Lower lobe of right lung (tissue), 2 donors: Measurements from ENCODE around the gene FILIP1. TPM values are rescaled to one million over a fixed set of nuclear protein-coding genes. Genes with fewer than 3 reads are reported as not detected.
A peak's percentile ranks its signal among the peaks of the same experiment; 100 is the strongest.

ENCODE experiments used
- ATAC-seq, 2 donors: fragments of 200-7000 bp; cut with Tn5 transposase; one replicate each; pipeline ENCODE4 v1.9.1; 2020 to 2022; ENCODE audit warnings: mild to moderate bottlenecking in 2 of 2, moderate library complexity in 2 of 2
- DNase-seq: peaks from one replicate; pipeline ENCODE4 v3.0.0-alpha.2; 2020
- H3K27ac ChIP-seq: fragments of 200-600 bp; one replicate; pipeline ENCODE4 v1.8.0; 2022
- H3K27me3 ChIP-seq: fragments of 200-600 bp; one replicate; pipeline ENCODE4 v1.8.0; 2022; ENCODE audit warnings: low read depth
- H3K36me3 ChIP-seq: fragments of 200-600 bp; one replicate; pipeline ENCODE4 v1.8.0; 2022; ENCODE audit warnings: mild to moderate bottlenecking
- H3K4me1 ChIP-seq: fragments of 200-600 bp; one replicate; pipeline ENCODE4 v1.8.0; 2022
- H3K4me3 ChIP-seq: fragments of 200-600 bp; one replicate; pipeline ENCODE4 v1.8.0; 2022; ENCODE audit warnings: mild to moderate bottlenecking
- H3K9me3 ChIP-seq: fragments of 200-600 bp; one replicate; pipeline ENCODE4 v1.8.0; 2022
- intact Hi-C: fragments of 100-400 bp; cut with DNase I; formaldehyde crosslinking; loops from one replicate; pipeline ENCODE4 v1.11.0; 2022
- total RNA-seq: library from RNA; stranded (reverse); fragmentation: NEBNext Ultra II Directional; extraction: Animal tissue kit (Norgen Biotek cat#: 25700); gene quantifications from one replicate; pipeline ENCODE4 v1.2.1, GENCODE V29; 2021
- TF ChIP-seq, protein P1 (sequence below): fragments of 200-600 bp; IDR thresholded peaks from one replicate; pipeline ENCODE4 v1.8.0; 2022; ENCODE audit warnings: antibody characterized with exemption, mild to moderate bottlenecking
- donor health status: DM: no; HTN: yes; CAD: no; lungs with severe emphysema.

The FILIP1 gene
- total RNA-seq, 1 donor from 2014 or later: 17.4 TPM

DNA sequence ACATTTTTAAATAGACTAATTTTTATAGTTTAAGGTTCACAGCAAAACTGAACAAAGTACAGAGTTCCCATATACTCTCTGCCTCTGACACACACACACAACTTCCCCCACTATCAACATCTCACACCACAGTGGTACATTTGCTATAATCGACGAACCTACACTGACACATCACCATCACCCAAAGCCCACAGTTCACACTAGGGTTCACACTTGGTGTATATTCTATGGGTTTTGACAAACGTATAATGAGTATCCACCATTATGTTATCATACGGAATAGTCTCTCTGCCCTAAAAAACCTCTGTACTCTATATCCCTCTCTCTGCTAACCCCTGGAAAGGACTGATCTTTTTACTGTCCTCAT lies 224.6 kb downstream of the FILIP1 start:
- Histone ChIP-seq H3K9me3 (no peaks in the 10 kb centered on the region), H3K36me3 (peaks cover 12% of the 10 kb centered on the region), H3K4me1 (peaks cover 51% of the 10 kb centered on the region), H3K27me3 (no peaks in the 10 kb centered on the region), H3K4me3 (no peak overlapping the region), H3K27ac (no peak overlapping the region)
- DNase-seq: no peak
- intact Hi-C loops: no loop called here
- ATAC-seq: no peak
- TF ChIP-seq, protein P1, sequence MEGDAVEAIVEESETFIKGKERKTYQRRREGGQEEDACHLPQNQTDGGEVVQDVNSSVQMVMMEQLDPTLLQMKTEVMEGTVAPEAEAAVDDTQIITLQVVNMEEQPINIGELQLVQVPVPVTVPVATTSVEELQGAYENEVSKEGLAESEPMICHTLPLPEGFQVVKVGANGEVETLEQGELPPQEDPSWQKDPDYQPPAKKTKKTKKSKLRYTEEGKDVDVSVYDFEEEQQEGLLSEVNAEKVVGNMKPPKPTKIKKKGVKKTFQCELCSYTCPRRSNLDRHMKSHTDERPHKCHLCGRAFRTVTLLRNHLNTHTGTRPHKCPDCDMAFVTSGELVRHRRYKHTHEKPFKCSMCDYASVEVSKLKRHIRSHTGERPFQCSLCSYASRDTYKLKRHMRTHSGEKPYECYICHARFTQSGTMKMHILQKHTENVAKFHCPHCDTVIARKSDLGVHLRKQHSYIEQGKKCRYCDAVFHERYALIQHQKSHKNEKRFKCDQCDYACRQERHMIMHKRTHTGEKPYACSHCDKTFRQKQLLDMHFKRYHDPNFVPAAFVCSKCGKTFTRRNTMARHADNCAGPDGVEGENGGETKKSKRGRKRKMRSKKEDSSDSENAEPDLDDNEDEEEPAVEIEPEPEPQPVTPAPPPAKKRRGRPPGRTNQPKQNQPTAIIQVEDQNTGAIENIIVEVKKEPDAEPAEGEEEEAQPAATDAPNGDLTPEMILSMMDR: no peak

DNA sequence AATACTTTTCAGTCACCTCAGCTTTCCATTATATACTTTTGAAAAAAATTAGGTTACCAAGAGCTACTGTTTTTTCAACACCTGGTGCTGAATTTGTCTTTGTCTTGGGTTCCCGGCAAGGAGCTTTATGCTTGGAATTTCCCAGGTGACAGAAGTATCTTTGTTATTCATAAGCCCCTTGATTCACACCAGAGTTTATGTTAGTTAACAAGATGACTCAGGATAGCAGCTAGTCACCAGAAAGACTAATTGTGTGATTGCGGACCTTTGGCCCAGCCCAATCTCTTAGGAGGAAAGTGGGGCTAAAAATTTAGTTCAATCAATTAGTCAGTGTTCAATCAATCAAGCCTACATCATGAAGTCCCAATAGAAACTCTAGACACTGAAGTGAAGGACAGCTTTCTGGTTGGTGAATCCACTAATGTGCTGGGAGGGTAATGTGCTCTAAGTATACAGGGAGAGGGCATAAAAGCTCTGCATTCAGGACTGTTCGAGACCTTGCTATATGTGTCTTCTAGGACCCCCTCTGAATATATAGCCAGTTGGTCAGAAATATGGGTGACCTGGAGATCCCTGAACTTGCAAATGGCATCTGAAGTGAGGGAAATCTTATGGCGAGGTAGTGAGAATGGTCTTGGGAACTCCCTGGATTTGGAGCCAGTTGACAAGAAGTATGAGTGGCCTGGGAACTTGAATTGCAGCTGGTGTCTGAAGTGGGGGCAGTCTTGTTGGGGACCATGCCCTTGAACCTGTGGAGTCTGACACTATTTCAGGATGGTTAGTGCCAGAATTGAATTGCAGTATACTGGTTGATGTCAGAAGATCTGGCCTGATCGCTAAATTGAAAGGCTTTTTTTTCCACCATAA lies 225.2 kb downstream of the FILIP1 start:
- Histone ChIP-seq H3K4me1 (peaks cover 44% of the 10 kb centered on the region), H3K4me3 (no peak overlapping the region), H3K27ac (no peak overlapping the region), H3K27me3 (no peaks in the 10 kb centered on the region), H3K36me3 (peaks cover 18% of the 10 kb centered on the region), H3K9me3 (no peaks in the 10 kb centered on the region)
- peak; percentile 18 to 75 for ATAC-seq
- DNase-seq: no peak
- intact Hi-C loops: no loop called here
- TF ChIP-seq, protein P1: no peak

DNA sequence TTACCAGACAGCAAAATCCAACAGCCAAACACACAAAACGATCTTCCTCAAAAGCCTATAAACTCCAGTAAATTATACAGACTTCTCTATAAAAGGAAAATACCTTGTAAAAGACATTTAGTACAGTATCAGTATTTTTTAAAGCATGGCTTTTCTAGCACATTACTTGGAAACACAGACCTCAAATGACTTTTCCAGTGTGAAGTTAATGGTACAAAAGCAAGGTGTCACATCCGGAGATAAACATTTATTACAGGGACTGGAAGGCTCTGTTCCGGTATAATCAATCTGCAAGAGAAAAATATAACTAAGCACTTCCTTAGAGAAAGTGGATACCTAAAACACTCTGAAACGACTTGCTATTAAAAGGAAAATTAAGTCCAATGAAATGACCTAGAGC lies 226.1 kb downstream of the FILIP1 start:
- H3K9me3 ChIP-seq: no peaks in the 10 kb centered on the region
- peaks cover 27% of the 10 kb centered on the region for H3K36me3 ChIP-seq
- ATAC-seq: peak in 1 of 2 donors; percentile 17
- H3K27me3 ChIP-seq: no peaks in the 10 kb centered on the region
- H3K4me3 ChIP-seq: no peak overlapping the region
- H3K4me1 ChIP-seq: peaks cover 38% of the 10 kb centered on the region
- no peak for DNase-seq
- intact Hi-C loops: no loop called here
- H3K27ac ChIP-seq: no peak overlapping the region
- TF ChIP-seq, protein P1: no peak

DNA sequence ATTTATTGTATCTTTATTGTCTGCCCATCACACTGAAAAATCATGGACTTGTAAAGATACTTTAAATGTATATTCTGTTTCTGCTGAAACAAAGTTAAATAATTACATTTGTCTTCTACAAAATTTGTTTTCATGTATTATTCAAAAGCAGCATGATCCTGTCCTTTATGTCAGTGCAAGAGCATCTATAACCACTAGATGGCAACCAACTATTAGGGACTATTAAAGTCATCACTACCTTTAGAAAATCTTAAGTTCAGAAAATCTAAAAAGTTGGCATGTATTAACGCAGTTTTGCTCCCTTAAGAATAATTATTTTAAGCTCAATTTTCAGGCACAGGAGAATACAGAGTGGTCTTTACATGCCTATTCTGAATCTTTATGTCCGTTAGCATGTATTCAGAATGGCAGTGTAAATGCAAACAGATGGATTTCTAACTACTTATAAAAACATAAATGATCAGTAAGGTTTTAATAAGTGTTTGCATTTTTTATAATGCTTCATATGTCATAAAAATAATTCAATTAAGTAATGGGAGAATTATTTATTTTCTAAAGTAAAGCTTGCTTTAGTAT lies 226.8 kb downstream of the FILIP1 start:
- Histone ChIP-seq H3K27me3 (no peaks in the 10 kb centered on the region), H3K9me3 (no peaks in the 10 kb centered on the region), H3K27ac (no peak overlapping the region), H3K4me3 (no peak overlapping the region), H3K4me1 (peaks cover 35% of the 10 kb centered on the region), H3K36me3 (peaks cover 34% of the 10 kb centered on the region)
- intact Hi-C loops: no loop called here
- TF ChIP-seq, protein P1: peak; percentile 85
- DNase-seq (no peak), ATAC-seq (peak; percentile 66 to 80)

DNA sequence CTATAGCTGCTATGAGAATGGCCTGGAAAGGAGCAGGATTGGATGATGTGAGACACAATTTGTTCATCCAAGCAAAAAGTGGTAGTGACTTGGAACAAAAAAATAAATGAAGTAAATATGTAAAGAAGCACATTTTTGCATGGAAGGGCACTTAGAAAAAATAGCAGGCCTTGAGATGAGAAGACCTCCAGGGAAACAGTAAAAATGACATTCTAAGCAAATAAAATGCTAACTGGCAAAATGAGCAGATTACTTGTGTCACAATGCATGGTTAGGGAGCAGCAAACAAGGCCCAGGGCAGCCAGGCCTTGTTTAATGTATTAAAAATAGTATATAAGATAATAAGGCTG lies 230.2 kb downstream of the FILIP1 start:
- intact Hi-C loops: no loop called here
- peaks cover 20% of the 10 kb centered on the region for H3K4me1 ChIP-seq
- no peak overlapping the region for H3K27ac ChIP-seq

More for the DNA sequence above, 230.2 kb downstream of the FILIP1 start:
- ATAC-seq (no peak), DNase-seq (no peak)
- no peaks in the 10 kb centered on the region for H3K27me3 ChIP-seq
- no peak overlapping the region for H3K4me3 ChIP-seq
- peaks cover 68% of the 10 kb centered on the region for H3K36me3 ChIP-seq
- TF ChIP-seq, protein P1: no peak
- no peaks in the 10 kb centered on the region for H3K9me3 ChIP-seq
